B cell (primary cell): ENCODE data around the gene CEP112. TPM values are rescaled to one million over a fixed set of nuclear protein-coding genes. Genes with fewer than 3 reads are reported as not detected.

ENCODE experiments used
- ATAC-seq: fragments of 200-7000 bp; cut with Tn5 transposase; one replicate; pipeline ENCODE4 v1.10.0; 2021; ENCODE audit warnings: low read depth, mild to moderate bottlenecking, moderate number of reproducible peaks, moderate library complexity
- CTCF ChIA-PET: fragments of 350-600 bp; sonication (Branson Sonifier 250); formaldehyde crosslinking; loops from one replicate; lab custom pipeline; 2021; ENCODE audit warnings: antibody characterized with exemption, inconsistent platforms; lab: Charles Lee
- POLR2A ChIA-PET: fragments of 350-600 bp; sonication (Branson Sonifier 250); formaldehyde crosslinking; loops from one replicate; lab custom pipeline; 2021; ENCODE audit warnings: antibody characterized with exemption; lab: Charles Lee
- DNase-seq: peaks from one replicate; pipeline ENCODE4 v3.0.0; 2013
- H2AFZ ChIP-seq: 2 replicates; pipeline ENCODE4 v1.6.1; 2012; ENCODE audit warnings: mild to moderate bottlenecking, low read depth, low read length; ENCODE audit not compliant: insufficient read depth, poor library complexity, severe bottlenecking
- H3K27ac ChIP-seq, 2 donors: 1 replicate in 1 of 2; 2 replicates in 1 of 2; pipeline ENCODE4 v1.5.1; 2012 to 2013; ENCODE audit warnings: low read length in 2 of 2, mild to moderate bottlenecking in 2 of 2, moderate library complexity in 1 of 2
- H3K27me3 ChIP-seq, 4 experiments: fragments of 200-600 bp in 1 of 4; sonication (generic) in 1 of 4; replicated peaks in 1 of 4; 1 replicate in 2 of 4; 2 replicates in 2 of 4; pipeline versions ENCODE4 v1.6.1 to v1.7.0; 2013 to 2016; ENCODE audit warnings: low read length in 3 of 4, mild to moderate bottlenecking in 2 of 4, mixed read lengths in 1 of 4, moderate library complexity in 1 of 4; ENCODE audit not compliant: insufficient read depth in 4 of 4, control insufficient read depth in 3 of 4; ENCODE audit errors: control extremely low read depth in 1 of 4
- H3K36me3 ChIP-seq, 2 experiments: replicated peaks in 1 of 2; 1 replicate in 1 of 2; 2 replicates in 1 of 2; pipeline versions ENCODE4 v1.6.1 to v1.7.1; 2013; ENCODE audit warnings: low read length in 1 of 2; ENCODE audit not compliant: insufficient read depth in 2 of 2, control insufficient read depth in 1 of 2; ENCODE audit errors: control extremely low read depth in 1 of 2, extremely low read depth in 1 of 2
- H3K4me1 ChIP-seq, 2 donors: fragments of 200-600 bp in 1 of 2; sonication (generic) in 1 of 2; 1 replicate in 1 of 2; 2 replicates in 1 of 2; pipeline versions ENCODE4 v1.5.1 to v1.6.1; 2013 to 2017; ENCODE audit warnings: low read length in 2 of 2; ENCODE audit not compliant: control insufficient read depth in 2 of 2, insufficient read depth in 2 of 2
- H3K4me2 ChIP-seq: replicated peaks from 2 replicates; pipeline ENCODE3; 2012; ENCODE audit warnings: mild to moderate bottlenecking, low read depth, low read length; ENCODE audit not compliant: poor library complexity, severe bottlenecking
- H3K4me3 ChIP-seq, 5 experiments: fragments of 200-600 bp in 1 of 5; sonication (generic) in 1 of 5; 1 replicate in 3 of 5; 2 replicates in 2 of 5; pipeline versions ENCODE4 v1.5.1 to v1.7.0; 2011 to 2016; ENCODE audit warnings: low read length in 4 of 5, mild to moderate bottlenecking in 4 of 5, low read depth in 2 of 5, control low read depth in 1 of 5, moderate library complexity in 1 of 5; ENCODE audit not compliant: insufficient read depth in 1 of 5; ENCODE audit errors: control extremely low read depth in 1 of 5, extremely low read depth in 1 of 5
- H3K79me2 ChIP-seq: fragments of 200-600 bp; sonication (generic); one replicate; pipeline ENCODE4 v1.6.0; 2016; ENCODE audit warnings: low read length; ENCODE audit not compliant: control insufficient read depth, insufficient read depth
- H3K9ac ChIP-seq: fragments of 200-600 bp; sonication (generic); 2 replicates; pipeline ENCODE4 v1.6.1; 2017; ENCODE audit warnings: mild to moderate bottlenecking, low read length, moderate library complexity
- H3K9me3 ChIP-seq, 3 donors: one replicate each; pipeline versions ENCODE4 v1.6.1 to v1.7.1; 2013; ENCODE audit warnings: low read length in 2 of 3; ENCODE audit not compliant: control insufficient read depth in 2 of 3, insufficient read depth in 1 of 3; ENCODE audit errors: control extremely low read depth in 1 of 3
- H4K20me1 ChIP-seq: 2 replicates; pipeline ENCODE4 v1.6.0; 2012; ENCODE audit warnings: mild to moderate bottlenecking, low read length; ENCODE audit not compliant: insufficient read depth, control insufficient read depth, poor library complexity, severe bottlenecking
- H3K27ac Mint-ChIP-seq: one replicate; pipeline ENCODE4 v1.8.0; 2021; ENCODE audit warnings: mixed read lengths
- H3K27me3 Mint-ChIP-seq: one replicate; pipeline ENCODE4 v1.8.0; 2021; ENCODE audit warnings: mixed read lengths
- H3K4me1 Mint-ChIP-seq: one replicate; pipeline ENCODE4 v1.8.0; 2021; ENCODE audit warnings: mixed read lengths
- H3K4me3 Mint-ChIP-seq: one replicate; pipeline ENCODE4 v1.8.0; 2021; ENCODE audit warnings: mixed read lengths
- H3K9me3 Mint-ChIP-seq: one replicate; pipeline ENCODE4 v1.8.0; 2022; ENCODE audit warnings: mixed read lengths; ENCODE audit not compliant: insufficient read depth
- CTCF ChIP-seq: fragments of 200-600 bp; IDR thresholded peaks from one replicate; pipeline ENCODE4 v1.8.0; 2022; ENCODE audit warnings: antibody characterized with exemption, mild to moderate bottlenecking
- EZH2 ChIP-seq: IDR thresholded peaks from 2 replicates; pipeline ENCODE4 v1.6.1; 2012; ENCODE audit warnings: borderline replicate concordance, low read depth, mild to moderate bottlenecking, moderate library complexity, low read length; ENCODE audit not compliant: insufficient read depth, poor library complexity, severe bottlenecking
- WGBS: methylation state at CpG from one replicate; pipeline ENCODE4 v1.1.5; 2013; ENCODE audit warnings: missing lambda C conversion rate; ENCODE audit not compliant: insufficient coverage; 5-methylcytosine and 5-hydroxymethylcytosine counted together
- intact Hi-C: fragments of 100-400 bp; cut with micrococcal nuclease; formaldehyde crosslinking; loops from one replicate; pipeline ENCODE4 v1.10.0; 2022
- polyA plus RNA-seq: library from polyadenylated mRNA; depleted of rRNA; stranded (reverse); fragments of >200 nt; gene quantifications from 2 replicates; pipeline ENCODE4 v1.2.3, GENCODE V29; 2012
- total RNA-seq, 2 donors: library from RNA; stranded (reverse); fragments of 120-200 nt in 1 of 2; gene quantifications; 1 replicate in 1 of 2; 2 replicates in 1 of 2; pipeline versions ENCODE4 v1.2.3 to v1.2.4, GENCODE V29; 2013 to 2022

The CEP112 gene
- total and polyA plus RNA-seq, 2 donors (not counting 1 experiment from before 2014, with no cell fraction given) = 0.57 to 4.6 TPM

DNA sequence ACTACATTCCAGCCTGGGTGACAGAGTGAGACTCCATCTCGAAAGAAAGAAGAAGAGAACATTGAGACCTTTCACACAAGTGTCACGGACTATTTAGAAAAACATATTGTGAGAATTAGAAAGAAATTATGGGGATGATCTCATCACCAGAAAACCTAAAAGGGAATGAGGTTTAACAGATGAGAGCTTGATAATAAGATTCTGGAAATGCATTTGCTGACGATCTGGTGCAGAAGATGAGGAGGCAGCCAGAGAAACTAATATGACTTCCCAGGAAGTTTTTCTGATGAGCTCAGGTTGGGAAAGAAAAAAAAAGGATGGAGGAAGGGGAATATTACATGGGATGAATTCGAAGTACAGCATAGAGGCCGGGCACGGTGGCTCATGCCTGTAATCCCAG lies 48.1 kb upstream of the CEP112 start:
- H3K36me3 ChIP-seq = no peaks in the 10 kb centered on the region
- no peaks in the 10 kb centered on the region for H3K79me2 ChIP-seq
- CTCF ChIA-PET = no interaction called here
- no peak overlapping the region for H3K4me3 Mint-ChIP-seq
- no peak overlapping the region for H3K27ac Mint-ChIP-seq
- no peaks in the 10 kb centered on the region for H3K4me1 Mint-ChIP-seq
- peaks cover 9% of the 10 kb centered on the region for H3K27me3 Mint-ChIP-seq
- H3K9ac ChIP-seq = no peak overlapping the region
- H2AFZ ChIP-seq = no peak overlapping the region
- no peak for TF ChIP-seq CTCF
- TF ChIP-seq EZH2 = no peak
- POLR2A ChIA-PET = no interaction called here
- no peak overlapping the region for H3K4me2 ChIP-seq
- H3K9me3 ChIP-seq = no peaks in the 10 kb centered on the region
- intact Hi-C loops = no loop called here
- H4K20me1 ChIP-seq = no peaks in the 10 kb centered on the region
- WGBS = 86% methylated on average over 5 of the region's 6 CpGs
- H3K9me3 Mint-ChIP-seq = no peaks in the 10 kb centered on the region
- no peak overlapping the region for H3K27ac ChIP-seq
- DNase-seq (no peak), ATAC-seq (no peak)
- H3K4me1 ChIP-seq = no peaks in the 10 kb centered on the region
- H3K4me3 ChIP-seq = no peak overlapping the region
- H3K27me3 ChIP-seq = no peaks in the 10 kb centered on the region

- Histone ChIP-seq H4K20me1 (no peaks in the 10 kb centered on the region), H3K36me3 (no peaks in the 10 kb centered on the region), H3K27me3 (no peaks in the 10 kb centered on the region), H3K9me3 (no peaks in the 10 kb centered on the region), H3K27ac (no peak overlapping the region), H3K9ac (no peak overlapping the region), H3K4me1 (no peaks in the 10 kb centered on the region), H3K4me2 (no peak overlapping the region), H3K79me2 (no peaks in the 10 kb centered on the region), H3K4me3 (no peak overlapping the region), H2AFZ (no peak overlapping the region)
- no peak for ATAC-seq
- H3K4me3 Mint-ChIP-seq = no peak overlapping the region
- no CpG with 5 or more reads among the region's 3 CpGs for WGBS
- intact Hi-C loops = no loop called here
- ChIA-PET CTCF (no interaction called here), POLR2A (no interaction called here)
- no peaks in the 10 kb centered on the region for H3K4me1 Mint-ChIP-seq
- H3K9me3 Mint-ChIP-seq = no peaks in the 10 kb centered on the region
- peaks cover 9% of the 10 kb centered on the region for H3K27me3 Mint-ChIP-seq
- no peak for DNase-seq
- H3K27ac Mint-ChIP-seq = no peak overlapping the region
- TF ChIP-seq EZH2 = no peak
- TF ChIP-seq CTCF = no peak
Observed at GRCh38 chr17:66235377-66235994, 43.6 kb upstream of the CEP112 start.
